Activated naive CD4-positive, alpha-beta T cell (primary cell): ENCODE measurements around the gene SLC25A26.
"Not testable (repeated sequence)": the region's sequence is repeated elsewhere in the genome, so short reads cannot be mapped to it uniquely, and the experiment has no call there.

Experiments used
- DNase-seq, 4 experiments: peaks; one replicate each; lab custom pipeline; 2025; lab: John Stamatoyannopoulos, UW

SLC25A26 gene

DNA sequence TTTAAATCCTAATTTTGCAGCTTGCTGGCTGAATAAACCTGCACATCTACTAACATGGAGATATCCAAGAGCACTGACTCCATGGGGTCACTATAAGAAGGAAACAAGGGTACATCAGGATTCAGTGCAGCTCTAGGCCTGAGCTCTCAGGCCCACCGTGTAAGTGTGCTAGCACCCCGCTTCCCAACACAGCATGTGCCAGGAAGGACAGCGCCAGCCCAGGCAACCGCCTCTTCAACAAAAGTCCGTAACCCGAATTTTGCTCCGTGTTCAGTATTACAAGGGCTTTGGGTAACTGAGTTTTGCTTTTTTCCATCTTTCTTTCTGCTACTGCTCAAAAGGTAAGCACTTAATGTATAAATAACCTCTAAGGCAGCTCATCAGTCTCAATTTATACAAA lies 190.2 kb downstream of the SLC25A26 start:
- DNase-seq: no peak

DNA sequence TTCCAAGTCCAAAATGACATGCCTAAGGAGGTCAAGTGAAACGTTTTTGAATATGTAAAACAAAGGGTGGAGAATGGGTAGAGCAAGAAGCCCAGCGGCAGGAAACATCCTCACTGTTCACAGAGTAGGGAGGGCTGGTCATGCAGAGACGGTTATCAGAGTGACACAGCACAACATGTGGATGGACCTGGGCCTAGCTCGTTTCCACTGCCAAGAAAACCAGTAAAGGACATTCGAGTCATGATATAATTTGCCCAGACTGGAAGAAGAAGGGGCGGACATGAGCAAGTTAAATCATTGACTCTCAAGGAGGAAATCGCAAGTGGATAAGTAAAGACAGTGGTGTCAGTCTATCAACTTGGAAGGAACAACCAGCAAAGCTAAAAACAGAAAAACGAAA lies 190.7 kb downstream of the SLC25A26 start:
- no peak for DNase-seq

DNA sequence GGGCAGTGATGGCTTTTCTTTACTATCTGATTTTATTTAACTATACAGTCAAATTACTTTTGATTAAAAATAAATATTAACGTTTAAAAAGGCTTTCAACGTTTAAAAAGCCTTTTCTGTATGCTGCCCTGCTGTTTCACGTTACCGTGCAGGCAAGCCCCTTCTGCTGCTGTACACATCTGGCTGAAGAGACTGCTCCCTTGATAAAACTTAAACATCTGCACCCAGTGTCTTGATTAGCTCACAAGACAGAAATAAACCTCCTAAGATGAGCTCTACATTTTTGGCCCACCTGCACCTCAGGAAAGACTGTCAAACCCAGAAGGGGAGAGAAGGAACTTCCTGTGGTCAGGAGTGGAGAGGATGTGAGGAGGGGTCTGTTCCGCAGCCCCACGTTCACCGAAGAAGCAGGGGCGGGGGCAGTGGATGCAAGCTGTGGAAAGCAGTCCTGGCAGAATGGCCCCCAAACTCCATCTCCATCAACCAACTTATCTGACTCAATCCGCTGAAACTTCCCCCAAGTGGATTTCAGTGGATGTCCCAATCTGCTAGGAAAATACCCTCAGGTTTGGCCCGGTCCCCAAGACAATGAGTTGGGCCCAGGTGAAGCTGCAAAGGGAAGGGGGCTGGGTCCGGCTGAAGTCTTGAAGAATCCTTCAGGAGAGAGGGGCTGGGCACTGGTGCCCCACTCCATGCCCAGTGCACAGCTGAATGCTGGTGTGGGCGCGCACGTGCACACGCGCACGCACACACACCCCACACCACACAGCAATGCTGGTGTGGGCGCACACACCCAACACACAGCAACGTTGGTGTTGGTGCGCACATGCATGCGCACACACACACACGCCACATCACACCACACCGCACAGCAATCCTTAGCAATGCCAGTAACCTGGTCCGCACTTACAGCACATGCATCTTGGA lies 191.4 kb downstream of the SLC25A26 start:
- DNase-seq: no peak

- DNase-seq: no peak
These were observed 192.4 kb downstream of the SLC25A26 start for GRCh38 chr3:66413151-66413751.

- DNase-seq: no peak
These were observed 194.0 kb downstream of the SLC25A26 start for GRCh38 chr3:66414846-66415245.

GRCh38 chr3:66415867-66416428 lies 195.1 kb downstream of the SLC25A26 start:
- DNase-seq: no peak

DNA sequence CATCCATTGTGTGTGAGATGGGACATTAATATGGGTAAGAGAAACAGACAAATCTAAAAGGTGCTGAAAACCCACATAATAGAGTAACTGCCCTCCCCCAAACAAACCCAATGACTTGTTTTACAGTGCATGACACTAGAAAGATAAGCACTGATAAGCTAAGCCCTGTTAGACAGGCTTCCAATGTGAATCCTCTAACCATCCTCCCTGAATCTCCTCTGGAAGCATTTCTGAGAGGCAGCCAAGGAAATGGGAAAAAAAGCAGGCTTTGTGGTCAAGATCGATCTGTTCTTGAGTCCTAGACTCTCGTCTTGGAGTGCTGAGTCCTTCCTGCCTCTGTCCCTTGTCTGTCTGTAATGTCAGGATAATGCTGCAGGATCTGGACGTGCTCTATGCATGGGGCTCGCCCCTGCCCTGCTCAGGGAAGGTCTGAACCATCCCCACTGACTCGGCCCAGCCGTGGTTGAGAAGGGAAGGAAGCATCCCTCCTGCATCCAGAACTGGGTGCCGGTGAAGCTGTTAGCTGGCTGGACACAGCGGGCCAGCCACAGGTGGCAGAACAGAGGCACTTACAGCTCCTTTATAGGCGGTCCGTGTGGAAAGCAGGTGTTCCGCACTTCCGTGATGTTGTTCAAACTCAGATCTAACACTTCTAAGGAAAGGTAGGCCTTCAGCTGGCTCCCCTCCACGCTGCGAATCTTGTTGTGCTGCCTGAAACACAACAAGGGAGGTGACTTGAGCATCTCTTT lies 195.9 kb downstream of the SLC25A26 start:
- no peak for DNase-seq

DNA sequence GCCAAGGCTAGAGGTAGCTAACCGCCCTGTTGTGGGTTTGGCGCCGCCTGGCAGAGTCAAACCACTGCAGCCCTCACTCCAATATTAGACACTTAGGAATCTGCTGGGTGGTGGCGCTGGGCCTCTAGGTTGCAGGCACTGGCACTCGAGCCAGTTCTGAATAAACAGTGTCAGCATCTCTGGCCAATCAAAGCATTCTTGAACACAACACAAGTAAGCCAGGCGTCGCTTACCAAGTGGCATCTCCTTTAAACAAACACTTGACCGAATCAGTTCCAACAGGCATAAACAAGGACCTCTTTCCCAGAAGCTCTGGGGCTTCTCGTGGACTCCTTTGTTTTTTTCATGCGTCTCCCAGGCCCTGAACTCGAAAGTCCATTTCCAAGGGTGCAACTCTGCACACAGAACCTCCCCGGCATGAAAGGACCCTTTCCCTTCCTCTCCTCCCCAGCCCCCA lies 197.7 kb downstream of the SLC25A26 start:
- no peak for DNase-seq

GRCh38 chr3:66419036-66419435 lies 198.2 kb downstream of the SLC25A26 start:
- no peak for DNase-seq

DNA sequence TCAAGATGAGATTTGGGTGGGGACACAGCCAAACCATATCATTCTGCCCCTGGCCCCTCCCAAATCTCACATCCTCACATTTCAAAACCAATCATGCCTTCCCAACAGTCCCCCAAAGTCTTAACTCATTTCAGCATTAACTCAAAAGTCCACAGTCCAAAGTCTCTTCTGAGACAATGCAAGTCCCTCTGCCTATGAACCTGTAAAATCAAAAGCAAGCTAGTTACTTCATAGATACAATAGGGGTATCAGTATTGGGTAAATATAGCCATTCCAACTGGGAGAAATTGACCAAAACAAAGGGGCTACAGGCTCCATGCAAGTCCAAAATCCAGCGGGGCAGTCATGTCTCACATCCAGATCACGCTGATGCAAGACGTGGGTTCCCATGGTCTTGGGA lies 200.3 kb downstream of the SLC25A26 start:
- not testable (repeated sequence) for DNase-seq

GRCh38 chr3:66421893-66422292 lies 201.1 kb downstream of the SLC25A26 start:
- DNase-seq: not testable (repeated sequence)

GRCh38 chr3:66423791-66424190 lies 203.0 kb downstream of the SLC25A26 start:
- DNase-seq: no peak

DNA sequence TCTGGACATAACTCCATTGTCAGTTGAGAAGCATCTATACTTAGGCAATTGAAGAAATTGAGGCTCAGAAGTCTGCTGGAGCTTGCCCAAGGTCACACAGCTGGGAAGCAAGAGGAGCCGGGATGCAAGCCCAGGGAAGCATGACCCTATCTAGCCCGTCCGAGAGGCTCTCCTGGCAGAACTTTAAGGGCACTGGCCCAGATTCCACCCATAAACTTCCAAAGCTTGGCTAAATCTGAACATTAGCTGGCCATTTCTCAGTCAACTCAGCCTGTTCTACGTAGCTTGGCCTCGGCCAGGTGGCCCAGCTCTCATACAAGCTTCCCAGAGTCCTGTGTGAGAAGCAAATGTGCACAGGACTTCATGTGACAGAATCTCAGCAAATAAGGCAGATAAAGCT lies 204.2 kb downstream of the SLC25A26 start:
- DNase-seq: no peak

- DNase-seq: no peak
These were observed 204.8 kb downstream of the SLC25A26 start for GRCh38 chr3:66425576-66426114.

DNA sequence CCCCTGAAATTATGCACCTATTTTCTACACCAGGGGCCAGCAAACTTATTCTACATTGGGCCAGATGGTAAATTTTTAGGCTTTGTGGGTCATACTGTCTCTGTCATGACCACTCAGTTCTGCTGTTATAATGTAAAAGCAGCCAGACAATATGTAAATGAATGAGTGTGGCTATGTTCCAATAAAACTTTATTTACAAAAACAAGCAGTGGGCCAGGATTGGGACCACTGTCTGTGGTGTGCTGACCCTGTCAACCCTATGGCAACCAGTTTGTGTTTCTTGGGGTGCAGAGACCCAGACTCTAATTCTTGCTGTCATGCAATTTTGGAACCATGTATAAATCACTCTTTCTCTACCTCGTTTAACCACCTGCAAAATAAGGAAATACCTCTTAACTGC lies 205.3 kb downstream of the SLC25A26 start:
- no peak for DNase-seq

GRCh38 chr3:66427352-66427751 lies 206.6 kb downstream of the SLC25A26 start:
- DNase-seq: no peak

GRCh38 chr3:66427951-66428474 lies 207.2 kb downstream of the SLC25A26 start:
- DNase-seq: no peak
